GM23338 (cell line): ENCODE measurements around the gene CEPT1.
A peak's percentile ranks its signal among the peaks of the same experiment; 100 is the strongest.

Experiments
- CREB1 ChIP-seq: fragments of 250-450 bp; sonication (Bioruptor Pico); IDR thresholded peaks from 2 replicates; pipeline ENCODE4 v1.5.0; 2020; ENCODE audit warnings: low read depth, mild to moderate bottlenecking, moderate library complexity
- CTCF ChIP-seq, 2 experiments: fragments of 200-600 bp in 1 of 2; sonication (generic) in 1 of 2; conservative IDR thresholded peaks; 2 replicates each; pipeline versions ENCODE4 v1.5.1 to v1.6.1; 2016 to 2017; ENCODE audit warnings: antibody characterized with exemption in 2 of 2, low read depth in 2 of 2, mild to moderate bottlenecking in 2 of 2, moderate library complexity in 1 of 2
- ETS1 ChIP-seq: IDR thresholded peaks from 2 replicates; pipeline ENCODE4 v1.6.1; 2016; ENCODE audit warnings: antibody characterized with exemption
- EZH2 ChIP-seq: fragments of 200-600 bp; sonication (generic); IDR thresholded peaks from one replicate; pipeline ENCODE4 v1.8.0; 2017; ENCODE audit warnings: antibody characterized with exemption, mild to moderate bottlenecking, low read depth; ENCODE audit not compliant: unreplicated experiment
- EZH2phosphoT487 ChIP-seq: fragments of 200-600 bp; sonication (generic); IDR thresholded peaks from one replicate; pipeline ENCODE4 v1.8.1; 2018; ENCODE audit warnings: antibody characterized with exemption; ENCODE audit not compliant: unreplicated experiment
- JUNB ChIP-seq: IDR thresholded peaks from one replicate; pipeline ENCODE4 v1.6.1; 2016; ENCODE audit warnings: antibody characterized with exemption; ENCODE audit not compliant: unreplicated experiment
- NANOG ChIP-seq: IDR thresholded peaks from 2 replicates; pipeline ENCODE4 v1.6.1; 2016; ENCODE audit warnings: antibody characterized with exemption, borderline replicate concordance
- POLR2AphosphoS5 ChIP-seq: IDR thresholded peaks from 2 replicates; pipeline ENCODE4 v1.6.1; 2016; ENCODE audit warnings: antibody characterized with exemption, low read depth
- STAT1 ChIP-seq: IDR thresholded peaks from one replicate; pipeline ENCODE4 v1.6.1; 2016; ENCODE audit warnings: antibody characterized with exemption; ENCODE audit not compliant: unreplicated experiment
- ZNF331 ChIP-seq: fragments of 250-450 bp; sonication (Bioruptor Pico); IDR thresholded peaks from 2 replicates; pipeline ENCODE4 v1.5.0; 2020; ENCODE audit warnings: low read depth, mild to moderate bottlenecking, moderate library complexity
- ZNF462 ChIP-seq: fragments of 250-450 bp; sonication (Bioruptor Pico); IDR thresholded peaks from 2 replicates; pipeline ENCODE4 v1.5.0; 2020; ENCODE audit warnings: mild to moderate bottlenecking, moderate library complexity
- TF ChIP-seq, protein P1 (sequence below): IDR thresholded peaks from one replicate; pipeline ENCODE4 v1.6.1; 2018; ENCODE audit warnings: antibody characterized with exemption; ENCODE audit not compliant: unreplicated experiment

- TF ChIP-seq CTCF (conservative IDR thresholded peaks at IDR 0.05; ENCODE audit: low read depth in 2 of 2) (peak; percentile 93 to 99), EZH2 (no peak), ZNF462 (CRISPR knock-in tag) (no peak), CREB1 (CRISPR knock-in tag) (no peak), EZH2phosphoT487 (no peak), POLR2AphosphoS5 (no peak), STAT1 (no peak), ETS1 (no peak), JUNB (no peak), NANOG (no peak), ZNF331 (CRISPR knock-in tag) (no peak)
- TF ChIP-seq, protein P1, sequence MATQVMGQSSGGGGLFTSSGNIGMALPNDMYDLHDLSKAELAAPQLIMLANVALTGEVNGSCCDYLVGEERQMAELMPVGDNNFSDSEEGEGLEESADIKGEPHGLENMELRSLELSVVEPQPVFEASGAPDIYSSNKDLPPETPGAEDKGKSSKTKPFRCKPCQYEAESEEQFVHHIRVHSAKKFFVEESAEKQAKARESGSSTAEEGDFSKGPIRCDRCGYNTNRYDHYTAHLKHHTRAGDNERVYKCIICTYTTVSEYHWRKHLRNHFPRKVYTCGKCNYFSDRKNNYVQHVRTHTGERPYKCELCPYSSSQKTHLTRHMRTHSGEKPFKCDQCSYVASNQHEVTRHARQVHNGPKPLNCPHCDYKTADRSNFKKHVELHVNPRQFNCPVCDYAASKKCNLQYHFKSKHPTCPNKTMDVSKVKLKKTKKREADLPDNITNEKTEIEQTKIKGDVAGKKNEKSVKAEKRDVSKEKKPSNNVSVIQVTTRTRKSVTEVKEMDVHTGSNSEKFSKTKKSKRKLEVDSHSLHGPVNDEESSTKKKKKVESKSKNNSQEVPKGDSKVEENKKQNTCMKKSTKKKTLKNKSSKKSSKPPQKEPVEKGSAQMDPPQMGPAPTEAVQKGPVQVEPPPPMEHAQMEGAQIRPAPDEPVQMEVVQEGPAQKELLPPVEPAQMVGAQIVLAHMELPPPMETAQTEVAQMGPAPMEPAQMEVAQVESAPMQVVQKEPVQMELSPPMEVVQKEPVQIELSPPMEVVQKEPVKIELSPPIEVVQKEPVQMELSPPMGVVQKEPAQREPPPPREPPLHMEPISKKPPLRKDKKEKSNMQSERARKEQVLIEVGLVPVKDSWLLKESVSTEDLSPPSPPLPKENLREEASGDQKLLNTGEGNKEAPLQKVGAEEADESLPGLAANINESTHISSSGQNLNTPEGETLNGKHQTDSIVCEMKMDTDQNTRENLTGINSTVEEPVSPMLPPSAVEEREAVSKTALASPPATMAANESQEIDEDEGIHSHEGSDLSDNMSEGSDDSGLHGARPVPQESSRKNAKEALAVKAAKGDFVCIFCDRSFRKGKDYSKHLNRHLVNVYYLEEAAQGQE = no peak
These were observed 82.5 kb downstream of the CEPT1 start for GRCh38 chr1:111222308-111223125.
